ENCODE data around the gene OR2L8.
A peak's percentile ranks its signal among the peaks of the same experiment; 100 is the strongest.

OR2L8 gene, protein sequence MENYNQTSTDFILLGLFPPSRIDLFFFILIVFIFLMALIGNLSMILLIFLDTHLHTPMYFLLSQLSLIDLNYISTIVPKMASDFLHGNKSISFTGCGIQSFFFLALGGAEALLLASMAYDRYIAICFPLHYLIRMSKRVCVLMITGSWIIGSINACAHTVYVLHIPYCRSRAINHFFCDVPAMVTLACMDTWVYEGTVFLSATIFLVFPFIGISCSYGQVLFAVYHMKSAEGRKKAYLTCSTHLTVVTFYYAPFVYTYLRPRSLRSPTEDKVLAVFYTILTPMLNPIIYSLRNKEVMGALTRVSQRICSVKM

DNA sequence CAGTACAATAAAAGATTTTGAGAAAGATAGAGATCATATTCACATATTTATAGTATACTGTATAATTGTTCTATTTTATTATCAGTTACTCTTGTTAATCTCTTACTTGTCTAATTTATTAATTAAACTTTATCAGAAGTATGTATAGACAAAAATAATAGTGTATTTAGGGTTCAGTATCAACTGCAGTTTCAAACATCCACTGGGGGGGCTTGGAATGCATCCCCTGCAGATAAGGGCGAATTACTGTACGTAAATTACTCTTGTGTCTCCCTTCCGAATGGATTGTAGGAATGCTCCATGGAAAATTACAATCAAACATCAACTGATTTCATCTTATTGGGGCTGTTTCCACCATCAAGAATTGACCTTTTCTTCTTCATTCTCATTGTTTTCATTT lies at the start of gene OR2L8:
TSS of gene OR2L8 (plus strand) at position 301 of the 400 bp plus-strand sequence. CDS start at position 301, 0 bp downstream.
- DNase-seq = no peak

DNA sequence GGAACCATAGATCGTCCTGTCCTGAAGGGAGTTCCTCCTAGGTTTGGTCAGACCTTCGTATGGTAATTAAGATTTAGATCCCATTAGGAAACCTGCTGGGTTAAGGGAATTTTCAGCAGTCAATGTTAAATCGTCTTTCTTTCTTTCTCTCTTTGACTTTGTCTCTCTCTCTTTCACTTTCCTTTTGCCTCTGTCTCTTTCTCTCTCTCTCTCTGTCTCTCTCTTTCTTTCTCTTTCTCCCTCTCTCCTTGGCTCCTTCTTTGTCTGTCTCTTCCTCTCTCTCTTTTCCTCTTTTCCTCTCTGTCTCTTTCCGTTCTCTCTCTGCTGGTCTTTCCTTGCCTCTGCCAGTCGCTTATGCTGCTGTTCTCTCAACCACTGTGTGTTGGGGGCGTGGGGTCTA lies 44.5 kb upstream of the OR2L8 start:
- no peak for DNase-seq

DNA sequence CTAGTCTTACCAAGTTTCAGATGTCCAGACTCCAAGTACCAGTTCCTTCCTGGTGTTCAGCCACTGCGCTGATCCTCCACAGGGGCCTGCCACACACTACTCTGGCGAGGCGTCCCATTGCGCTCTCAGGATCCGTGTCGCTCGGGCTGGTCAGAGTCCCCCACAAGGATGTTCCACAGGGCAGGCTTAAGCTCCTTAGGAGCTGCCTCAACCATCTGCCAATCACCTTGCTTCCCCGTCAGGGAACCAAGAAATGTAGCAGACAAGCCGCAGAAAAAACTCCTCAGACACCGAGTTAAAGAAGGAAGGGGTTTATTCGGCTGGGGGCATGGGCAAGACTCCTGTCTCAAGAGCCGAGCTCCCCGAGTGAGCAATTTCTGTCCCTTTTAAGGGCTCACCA lies 43.5 kb upstream of the OR2L8 start:
- DNase-seq = no peak

DNA sequence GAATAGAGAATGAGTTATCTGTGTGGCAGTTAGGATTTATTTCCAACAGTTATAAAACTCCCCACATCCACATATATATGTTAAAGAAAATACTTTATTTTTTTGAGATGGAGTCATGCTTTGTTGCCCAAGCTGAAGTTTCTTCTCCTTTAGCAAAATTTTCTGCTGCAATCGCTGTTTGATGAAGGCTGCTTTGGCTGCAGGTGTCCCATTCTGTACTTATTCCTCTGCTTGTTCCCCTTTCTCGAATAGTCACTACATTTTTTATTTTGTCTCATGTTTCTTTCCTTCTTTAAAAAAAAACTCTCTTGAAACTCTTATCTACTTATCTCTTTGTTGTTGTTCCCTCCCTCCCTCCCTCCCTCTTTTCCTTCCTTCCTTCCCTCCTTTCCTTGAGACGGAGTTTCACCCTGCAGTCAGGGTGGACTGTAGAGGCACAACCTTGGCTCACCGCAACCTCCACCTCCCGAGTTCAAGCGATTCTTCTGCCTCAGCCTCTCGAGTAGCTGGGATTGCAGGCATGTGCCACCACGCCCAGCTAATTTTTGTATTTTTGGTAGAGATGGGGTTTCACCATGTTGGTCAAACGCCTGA lies 42.7 kb upstream of the OR2L8 start:
- peak in 1 of 2 donors; percentile 1 for DNase-seq

DNA sequence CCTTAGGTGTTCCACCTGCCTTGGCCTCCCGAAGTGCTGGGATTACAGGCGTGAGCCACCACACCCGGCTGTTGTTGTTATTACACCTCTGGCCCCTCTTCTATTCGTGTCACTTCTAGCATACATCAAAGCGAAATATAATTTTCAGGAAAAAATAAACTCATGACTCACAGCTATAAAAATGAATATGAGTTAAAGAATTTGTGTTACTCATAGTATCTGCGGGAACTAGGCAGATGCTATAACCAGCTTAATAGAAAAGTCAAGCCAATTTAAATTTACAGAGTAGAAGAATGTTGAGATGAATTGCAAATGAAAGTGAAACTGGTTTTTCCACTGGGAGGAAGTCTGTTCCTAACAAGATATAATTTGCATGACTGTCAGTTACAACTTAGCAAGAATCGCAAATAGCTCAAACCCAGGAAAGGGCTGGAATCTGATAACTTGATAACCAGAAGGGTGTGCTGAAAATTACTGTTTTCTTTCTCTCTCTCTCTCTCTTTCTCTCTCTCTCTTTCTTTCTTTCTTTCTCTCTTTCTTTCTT lies 42.1 kb upstream of the OR2L8 start:
- peak in 1 of 2 donors; percentile 15 for DNase-seq

DNA sequence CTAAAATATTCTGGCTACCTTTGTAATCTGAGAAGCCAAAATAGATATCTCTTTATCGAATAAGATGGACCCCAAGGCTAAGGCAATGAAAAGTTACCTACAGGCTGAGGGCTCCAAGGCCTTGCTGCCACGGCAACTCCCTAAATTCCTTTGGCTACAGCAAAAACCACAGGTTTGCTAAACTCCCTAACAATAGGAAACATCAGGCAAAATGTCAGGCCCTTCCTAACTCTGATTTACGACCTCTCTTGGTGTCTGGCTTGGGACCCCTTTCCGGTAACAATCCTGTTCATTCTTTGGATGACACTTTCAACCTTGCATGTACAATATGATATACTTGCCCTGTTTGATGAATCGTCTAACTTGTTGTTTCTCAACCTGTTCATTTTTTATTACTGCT lies 39.9 kb upstream of the OR2L8 start:
- no peak for DNase-seq

DNA sequence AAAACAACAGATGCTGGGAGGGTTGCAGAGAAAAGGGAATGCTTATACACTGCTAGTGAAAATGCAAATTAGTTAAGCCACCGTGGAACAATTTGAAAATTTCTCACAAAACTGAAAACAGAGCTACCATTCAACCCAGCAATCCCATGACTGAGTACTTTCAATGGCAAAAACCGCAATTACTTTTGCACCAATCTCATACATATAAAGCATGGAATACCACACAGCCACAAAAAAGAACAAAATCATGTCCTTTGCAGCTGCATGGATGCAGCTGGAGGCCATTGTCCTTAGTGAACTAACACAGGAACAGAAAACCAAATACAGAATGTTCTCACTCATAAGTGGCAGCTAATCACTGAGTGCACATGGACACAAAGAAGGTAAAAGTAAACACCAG lies 34.9 kb upstream of the OR2L8 start:
- DNase-seq = no peak

DNA sequence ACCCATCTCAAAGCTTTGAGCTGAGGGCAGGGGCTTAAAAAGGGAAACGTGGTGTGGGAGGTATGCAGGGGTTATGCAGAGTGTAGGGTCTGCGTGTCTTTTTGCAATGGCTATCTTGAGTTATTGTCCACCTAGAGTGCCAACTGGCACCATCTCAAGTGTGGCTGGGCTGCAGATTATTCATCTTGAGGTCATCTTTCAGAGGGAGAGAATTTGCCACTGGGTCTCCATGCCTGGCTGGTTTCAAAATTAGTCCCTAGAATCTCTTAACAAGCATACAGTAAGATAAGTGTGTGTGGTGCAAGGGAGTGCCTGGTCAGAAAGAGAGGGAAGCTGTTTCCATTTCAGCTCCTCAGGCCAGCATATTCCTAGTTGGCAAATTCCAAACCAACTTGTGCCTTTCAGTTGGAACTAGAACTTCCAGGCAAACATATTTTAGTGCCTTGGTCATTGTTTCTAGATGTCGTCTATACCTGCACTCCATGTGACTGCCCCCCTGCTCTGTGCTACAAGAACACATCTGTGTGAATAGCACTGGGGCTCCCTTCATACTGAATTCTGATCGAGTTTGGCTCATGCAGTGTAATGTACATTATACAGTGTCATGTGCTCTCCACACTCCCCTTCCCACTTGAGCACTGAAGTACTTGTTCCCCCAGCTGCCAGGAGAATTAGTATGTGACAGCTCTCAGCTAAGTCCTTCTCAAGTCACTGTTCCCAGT lies 33.6 kb upstream of the OR2L8 start:
- DNase-seq = no peak

DNA sequence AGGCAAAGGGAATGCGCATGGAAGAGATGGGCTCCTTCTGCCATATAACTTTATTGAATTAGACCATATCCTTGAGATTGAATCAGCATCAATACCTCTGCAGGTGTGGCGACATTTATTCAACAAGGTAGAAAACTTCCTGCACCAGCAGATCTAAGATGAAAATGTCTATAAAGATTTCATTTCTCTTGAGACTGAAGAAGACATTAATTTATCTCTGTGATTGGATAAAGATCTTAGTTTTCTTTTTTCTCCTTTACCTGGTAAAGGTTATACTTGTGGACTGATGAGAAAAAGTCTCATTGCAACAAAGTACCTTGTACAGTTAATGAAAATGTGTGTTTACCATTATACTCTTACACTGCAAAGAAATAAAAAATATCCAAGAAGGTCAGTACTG lies 28.7 kb upstream of the OR2L8 start, which contains the start of gene OR2T8:
TSS of gene OR2T8 (plus strand) at position 301 of the 400 bp plus-strand sequence. CDS start 766 bp downstream, outside the sequence.
- no peak for DNase-seq

DNA sequence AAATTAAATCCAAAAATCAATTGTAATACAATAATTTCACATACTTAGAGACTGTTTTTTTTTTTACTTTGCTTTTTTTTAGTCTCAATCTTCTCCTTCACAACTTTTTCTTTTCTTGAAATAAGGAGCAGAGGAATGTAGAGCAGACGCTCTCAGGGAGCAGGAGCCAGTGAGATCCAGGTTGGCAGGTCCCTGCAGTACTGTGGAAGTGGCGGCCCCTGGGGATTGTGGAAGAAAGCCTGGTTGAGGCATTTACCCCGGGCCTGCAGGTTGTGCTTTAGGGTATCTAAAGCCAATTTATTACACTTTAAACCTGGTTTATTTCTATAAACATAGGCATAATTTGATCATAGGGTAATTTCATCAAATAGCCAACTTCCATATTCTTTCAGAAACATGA lies 24.7 kb upstream of the OR2L8 start:
- no peak for DNase-seq

DNA sequence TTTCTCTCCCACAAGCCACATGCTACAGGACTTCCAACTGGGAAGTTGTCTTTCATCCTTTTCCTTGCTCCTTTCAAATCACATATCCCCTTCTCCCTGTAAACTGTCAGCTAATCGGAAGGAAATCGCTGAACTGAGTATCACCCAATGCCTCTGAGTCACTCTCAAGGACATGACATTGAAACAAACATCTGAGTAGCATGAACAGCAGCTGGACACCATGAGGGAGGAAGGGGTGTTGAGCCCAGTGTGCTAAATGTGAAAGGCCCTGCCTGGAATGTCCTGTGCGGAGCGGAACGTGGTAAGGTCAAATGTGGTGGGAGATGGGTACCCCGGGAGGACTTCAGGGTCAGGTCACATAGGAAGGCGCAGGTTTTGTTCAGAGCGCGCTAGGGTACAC lies 23.8 kb upstream of the OR2L8 start, which contains the start of gene OR2AJ1:
TSS of gene OR2AJ1 (plus strand) at position 22 of the 400 bp plus-strand sequence. CDS start 8,880 bp downstream, outside the sequence.
- no peak for DNase-seq

DNA sequence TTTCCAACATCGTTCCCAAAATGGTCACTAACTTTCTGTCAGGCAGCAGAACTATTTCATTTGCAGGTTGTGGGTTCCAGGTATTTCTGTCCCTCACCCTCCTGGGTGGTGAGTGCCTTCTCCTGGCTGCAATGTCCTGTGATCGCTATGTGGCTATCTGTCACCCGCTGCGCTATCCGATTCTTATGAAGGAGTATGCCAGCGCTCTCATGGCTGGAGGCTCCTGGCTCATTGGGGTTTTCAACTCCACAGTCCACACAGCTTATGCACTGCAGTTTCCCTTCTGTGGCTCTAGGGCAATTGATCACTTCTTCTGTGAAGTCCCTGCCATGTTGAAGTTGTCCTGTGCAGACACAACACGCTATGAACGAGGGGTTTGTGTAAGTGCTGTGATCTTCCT lies 14.7 kb upstream of the OR2L8 start:
- no peak for DNase-seq

DNA sequence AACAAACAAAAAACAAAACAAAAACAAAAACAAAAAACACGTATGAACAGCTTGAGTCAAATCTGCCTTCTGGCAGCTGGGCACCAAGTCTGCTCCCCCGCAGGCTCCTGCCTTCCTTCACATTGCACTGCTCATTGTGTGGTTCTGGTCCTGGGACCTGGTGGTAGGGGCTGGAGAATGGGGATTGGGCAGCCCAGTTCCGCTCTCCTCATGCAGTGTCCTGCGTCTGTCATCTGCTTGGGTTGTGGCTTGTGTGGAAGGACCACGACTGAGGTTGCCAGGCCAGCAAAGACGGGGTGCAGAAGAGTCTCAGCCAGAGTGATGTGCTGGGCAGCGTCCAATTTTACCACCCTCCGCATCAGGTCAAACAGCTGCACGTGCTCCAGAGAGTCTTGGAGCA lies 12.9 kb upstream of the OR2L8 start:
- no peak for DNase-seq

DNA sequence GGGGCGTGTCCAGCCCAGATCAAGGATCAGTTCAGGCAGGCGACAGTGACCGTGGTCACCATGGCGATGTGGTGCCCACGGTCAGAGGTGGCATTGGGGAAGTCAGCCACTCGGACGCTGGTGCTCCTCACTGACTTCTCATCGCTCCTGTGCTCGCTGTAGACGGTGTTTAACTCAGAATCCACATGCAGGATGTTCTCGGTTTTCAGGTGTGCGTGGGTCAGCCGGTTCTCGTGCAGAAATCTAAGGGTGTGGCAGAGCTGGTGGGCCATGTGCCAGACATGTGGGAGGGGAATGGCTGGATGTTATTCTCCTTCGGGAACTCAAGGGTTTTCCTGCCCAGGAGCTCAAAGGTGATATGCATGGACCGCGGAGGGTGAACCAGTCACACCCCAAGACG lies 12.2 kb upstream of the OR2L8 start:
- DNase-seq = no peak

DNA sequence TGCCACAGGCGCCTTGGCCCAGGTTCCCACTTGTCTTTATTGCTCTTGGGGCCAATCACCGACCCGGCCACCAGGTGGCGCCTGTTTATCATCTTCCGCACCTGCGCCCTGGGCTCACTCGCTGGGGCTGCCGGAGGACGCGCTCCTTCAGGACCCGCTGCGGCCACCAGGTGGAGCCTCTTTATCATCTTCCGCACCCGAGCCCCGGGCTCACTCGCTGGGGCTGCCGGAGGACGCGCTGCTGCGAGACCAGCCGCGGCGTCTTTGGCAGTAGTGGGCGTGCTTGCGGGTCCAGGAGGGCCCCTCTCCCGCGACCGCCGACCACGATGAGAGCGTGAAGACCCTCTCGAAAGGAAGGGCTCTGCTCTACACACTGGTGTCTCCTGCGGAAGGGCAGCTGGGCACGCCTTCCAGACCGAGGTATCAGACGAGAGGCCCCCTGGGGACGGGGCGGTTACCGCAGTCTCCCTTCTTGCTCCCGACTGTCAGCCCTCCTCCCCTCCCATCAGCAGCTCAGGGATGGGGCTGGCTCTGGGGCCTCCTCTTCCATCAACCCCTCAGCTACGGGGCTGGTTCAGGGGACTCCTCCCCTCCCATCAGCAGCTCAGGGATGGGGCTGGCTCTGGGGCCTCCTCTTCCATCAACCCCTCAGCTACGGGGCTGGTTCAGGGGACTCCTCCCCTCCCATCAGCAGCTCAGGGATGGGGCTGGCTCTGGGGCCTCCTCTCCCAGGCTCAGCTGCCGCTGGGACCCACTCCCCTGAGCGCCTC lies 11.5 kb upstream of the OR2L8 start:
- DNase-seq = peak; percentile 85 to 87

DNA sequence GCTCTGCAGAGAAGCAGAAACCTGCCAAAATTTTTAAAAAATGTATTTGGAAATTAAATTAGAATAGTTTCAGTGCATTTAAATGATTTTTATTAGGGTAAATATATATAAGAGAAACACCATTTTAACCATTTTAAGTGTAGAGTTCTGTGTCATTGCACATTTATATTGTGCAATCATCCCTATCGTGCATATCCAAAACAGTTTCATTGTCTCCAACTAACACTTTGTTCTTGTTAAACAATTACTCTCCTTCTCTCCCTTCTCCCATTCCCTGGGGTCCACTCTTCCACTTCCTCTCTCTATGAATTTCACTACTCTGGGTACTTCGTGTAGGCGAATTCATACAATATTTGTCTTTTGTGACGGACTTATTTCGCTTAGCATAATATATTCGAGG lies 6.0 kb upstream of the OR2L8 start:
- no peak for DNase-seq

DNA sequence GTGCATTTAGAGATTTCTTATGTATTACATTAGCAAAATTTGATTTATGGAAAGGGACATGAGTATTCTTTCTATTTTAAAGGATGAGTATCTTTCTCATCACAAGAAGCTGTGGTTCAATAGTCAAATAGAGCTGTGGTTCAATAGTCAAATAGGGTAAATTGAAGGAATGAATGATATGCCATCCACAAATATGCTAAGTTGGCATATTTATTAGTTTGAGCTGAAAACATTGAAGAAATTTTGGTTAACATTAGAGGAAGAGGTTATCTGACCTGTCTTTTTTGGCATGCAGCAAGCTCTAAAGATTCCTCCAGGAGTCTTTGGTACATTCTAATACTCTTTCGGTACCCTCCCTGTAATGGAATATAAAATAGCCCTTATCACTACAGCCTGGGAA lies 4.8 kb downstream of the OR2L8 start:
- no peak for DNase-seq

DNA sequence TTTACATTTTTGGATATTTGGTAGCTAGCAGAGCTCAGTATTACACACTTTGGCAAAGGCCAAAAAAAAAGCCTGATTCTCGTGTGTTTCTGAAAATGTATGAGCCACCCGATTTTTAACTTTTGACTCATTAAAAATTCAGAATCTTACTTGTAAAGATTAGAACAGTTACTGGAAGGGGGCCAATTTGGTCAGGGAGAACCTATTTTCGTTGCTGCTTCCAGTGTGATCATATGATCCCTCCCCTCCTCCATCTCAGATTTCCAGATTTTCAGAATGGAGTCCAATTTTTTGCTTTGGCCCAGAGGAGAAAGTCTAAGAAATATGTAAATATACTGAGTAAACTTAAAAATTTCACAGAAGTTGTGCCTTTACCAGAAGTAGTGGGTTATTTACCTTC lies 13.1 kb downstream of the OR2L8 start:
- DNase-seq = no peak

DNA sequence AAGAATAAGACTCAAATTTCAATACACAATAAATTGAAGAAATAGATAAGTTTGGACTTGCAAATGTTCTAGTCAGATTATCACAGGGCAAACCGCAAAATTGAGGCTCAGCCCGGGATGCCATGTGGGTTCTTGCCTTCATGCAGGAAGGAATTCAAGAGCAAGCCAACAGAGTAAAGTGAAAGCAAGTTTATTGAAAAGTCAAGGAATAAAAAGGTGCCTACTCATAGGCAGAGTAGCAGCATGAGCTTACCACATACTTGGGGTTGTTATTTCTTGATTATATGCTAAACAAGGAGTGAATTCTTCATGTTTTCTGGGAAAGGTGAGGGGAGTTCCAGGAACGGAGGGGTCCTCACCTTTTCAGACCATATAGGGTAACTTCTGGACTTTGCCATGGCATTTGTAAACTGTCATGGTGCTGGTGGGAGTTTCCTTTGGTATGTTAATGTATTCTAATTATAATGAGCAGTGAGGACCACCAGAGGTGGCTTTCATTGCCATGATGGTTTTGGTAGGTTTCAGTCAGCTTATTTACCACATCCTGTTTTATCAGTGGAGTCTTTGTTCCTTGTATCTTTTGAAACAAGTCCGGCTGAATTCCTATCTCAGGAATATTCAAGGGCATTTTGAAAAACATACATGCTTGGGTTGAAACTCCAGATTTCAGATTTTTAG lies 14.4 kb downstream of the OR2L8 start:
- no peak for DNase-seq

DNA sequence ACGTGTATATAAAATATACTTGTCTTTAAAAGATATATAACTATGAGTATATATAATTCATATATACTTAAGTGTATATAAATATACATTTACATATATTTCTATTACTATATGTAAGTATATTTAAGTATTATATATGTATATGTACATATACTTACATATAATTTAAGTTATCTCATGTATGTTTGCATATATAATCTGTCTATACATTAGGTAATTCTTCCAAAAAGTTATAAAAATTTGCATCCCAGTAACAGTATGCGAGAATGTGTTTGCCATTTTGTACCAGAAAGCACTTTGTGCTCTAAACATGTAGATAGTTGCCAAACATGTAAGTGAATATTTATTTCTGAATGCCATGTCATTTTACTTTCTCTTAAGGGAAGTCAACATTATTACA lies 16.3 kb downstream of the OR2L8 start, which contains the start of gene OR2AK2:
TSS of gene OR2AK2 (plus strand) at position 301 of the 400 bp plus-strand sequence. CDS start 144 bp downstream, outside the sequence.
- DNase-seq = no peak

DNA sequence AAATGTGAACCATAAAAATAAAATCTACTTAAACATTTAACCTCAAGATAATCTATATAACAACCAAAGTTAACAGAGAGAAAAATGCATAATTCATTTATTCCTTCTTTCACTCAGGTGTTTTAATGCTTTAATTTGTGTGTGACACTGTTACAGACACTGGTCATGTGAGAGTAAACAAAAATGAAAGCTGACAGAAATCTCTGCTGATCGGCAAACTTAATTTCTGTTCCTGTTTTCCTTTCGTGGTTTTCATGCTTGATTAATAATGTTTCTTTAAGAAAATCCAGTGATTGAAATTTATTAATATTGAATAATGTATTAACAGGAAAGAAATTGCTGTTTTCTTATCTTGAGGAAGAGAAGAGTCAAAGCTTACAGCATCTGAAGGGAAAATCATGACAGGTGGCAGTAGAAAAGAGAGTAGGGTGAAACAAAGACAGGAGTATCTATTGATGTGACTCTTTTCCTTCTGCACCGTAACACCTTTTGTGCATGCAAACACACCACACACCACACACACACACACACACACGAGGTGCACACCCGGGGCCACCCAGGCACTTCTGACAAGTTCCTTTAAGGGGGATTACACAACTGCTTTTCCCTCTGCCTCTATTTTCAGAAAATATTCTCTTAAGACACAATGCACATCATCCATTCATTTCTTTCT lies 18.0 kb downstream of the OR2L8 start:
- DNase-seq = peak in 1 of 2 donors; percentile 3

All from CD4-positive, alpha-beta T cell treated with Interleukin-1 beta for 1 hour (primary cell).